Right ventricle myocardium superior (tissue), 1 donor: ENCODE data around the gene PLSCR5. TPM values are rescaled to one million over a fixed set of nuclear protein-coding genes. Genes with fewer than 3 reads are reported as not detected.

Source experiments
- ATAC-seq: fragments of 200-7000 bp; cut with Tn5 transposase; one replicate; pipeline ENCODE4 v1.9.1; 2020; ENCODE audit warnings: mild to moderate bottlenecking; ENCODE audit not compliant: poor library complexity
- DNase-seq: peaks from one replicate; pipeline ENCODE4 v3.0.0-alpha.2; 2020
- intact Hi-C: fragments of 100-400 bp; cut with DNase I; formaldehyde crosslinking; loops from one replicate; pipeline ENCODE4 v1.11.2; 2022
- total RNA-seq: library from RNA; stranded (reverse); fragmentation: NEBNext Ultra II Directional; extraction: Animal tissue kit (Norgen Biotek cat#: 25700); gene quantifications from one replicate; pipeline ENCODE4 v1.2.1, GENCODE V29; 2021
- donor health status: DM: no; HTN: yes; CAD: no; lungs with severe emphysema.

PLSCR5 gene
- total RNA-seq, 1 donor from 2014 or later: not detected

GRCh38 chr3:146590521-146590920 is 14.6 kb downstream of the PLSCR5 start:
- DNase-seq (no peak), ATAC-seq (no peak)
- intact Hi-C loops: no loop called here

- intact Hi-C loops: no loop called here
- ATAC-seq (no peak), DNase-seq (no peak)
Observed at GRCh38 chr3:146589899-146590508, 15.1 kb downstream of the PLSCR5 start.

GRCh38 chr3:146585156-146585555 is 20.0 kb downstream of the PLSCR5 start:
- DNase-seq (no peak), ATAC-seq (no peak)
- intact Hi-C loops: no loop called here

GRCh38 chr3:146581951-146582467 is 23.1 kb downstream of the PLSCR5 start:
- DNase-seq (no peak), ATAC-seq (no peak)
- intact Hi-C loops: no loop called here

- no peak for ATAC-seq
- no peak for DNase-seq
- intact Hi-C loops: no loop called here
Observed at GRCh38 chr3:146581080-146581601, 24.0 kb downstream of the PLSCR5 start.

GRCh38 chr3:146577662-146578061 is 27.5 kb downstream of the PLSCR5 start:
- ATAC-seq: peak; percentile 58
- no peak for DNase-seq
- intact Hi-C loops: loop anchor here (5.0 to 10.0 kb wide), 3 partner anchors 245 to 513 kb away; no protein-coding TSS in a partner anchor

GRCh38 chr3:146575636-146576035 is 29.5 kb downstream of the PLSCR5 start:
- DNase-seq: no peak
- ATAC-seq: no peak
- intact Hi-C loops: loop anchor here (5.0 to 10.0 kb wide), 3 partner anchors 243 to 511 kb away; no protein-coding TSS in a partner anchor

- no peak for ATAC-seq
- intact Hi-C loops: loop anchor here (10.0 kb wide), 1 partner anchor 509 kb away; no protein-coding TSS in a partner anchor
- DNase-seq: no peak
Observed at GRCh38 chr3:146574173-146574572, 31.0 kb downstream of the PLSCR5 start.

- intact Hi-C loops: no loop called here
- ATAC-seq (no peak), DNase-seq (no peak)
Observed at GRCh38 chr3:146569314-146569713, 35.8 kb downstream of the PLSCR5 start.

GRCh38 chr3:146566138-146566537 is 39.0 kb downstream of the PLSCR5 start:
- ATAC-seq (no peak), DNase-seq (no peak)
- intact Hi-C loops: no loop called here

GRCh38 chr3:146561879-146562278 is 43.3 kb downstream of the PLSCR5 start:
- DNase-seq (no peak), ATAC-seq (no peak)
- intact Hi-C loops: no loop called here

- no peak for ATAC-seq
- DNase-seq: no peak
- intact Hi-C loops: no loop called here
Observed at GRCh38 chr3:146561463-146561862, 43.7 kb downstream of the PLSCR5 start.

- ATAC-seq (no peak), DNase-seq (no peak)
- intact Hi-C loops: no loop called here
Observed at GRCh38 chr3:146560678-146561077, 44.5 kb downstream of the PLSCR5 start.

- ATAC-seq: no peak
- intact Hi-C loops: no loop called here
Observed at GRCh38 chr3:146559388-146559787, 45.8 kb downstream of the PLSCR5 start.

GRCh38 chr3:146558781-146559180 is 46.4 kb downstream of the PLSCR5 start:
- ATAC-seq (no peak), DNase-seq (no peak)
- intact Hi-C loops: no loop called here

More at GRCh38 chr3:146559388-146559787, 45.8 kb downstream of the PLSCR5 start:
- no peak for DNase-seq

GRCh38 chr3:146557745-146558144 is 47.4 kb downstream of the PLSCR5 start:
- no peak for ATAC-seq
- DNase-seq: no peak
- intact Hi-C loops: no loop called here

- intact Hi-C loops: no loop called here
- ATAC-seq (no peak), DNase-seq (no peak)
Observed at GRCh38 chr3:146555311-146555710, 49.8 kb downstream of the PLSCR5 start.

- no peak for DNase-seq
- intact Hi-C loops: no loop called here
- no peak for ATAC-seq
Observed at GRCh38 chr3:146554151-146554760, 50.9 kb downstream of the PLSCR5 start.

- DNase-seq (no peak), ATAC-seq (no peak)
- intact Hi-C loops: no loop called here
Observed at GRCh38 chr3:146550743-146551510, 54.2 kb downstream of the PLSCR5 start.
